Stimulated activated CD4-positive, alpha-beta T cell treated with anti-CD3 and anti-CD28 coated beads, Interleukin-1b, Interleukin-23, amount 100 ng/mL, for 48 hours (primary cell): ENCODE results near the gene C10orf95.

Experiments used
- DNase-seq: peaks from one replicate; pipeline ENCODE4 v3.0.0-alpha.2; 2020

Gene C10orf95

GRCh38 chr10:102433619-102434046, 17.7 kb downstream of the C10orf95 start:
- no peak for DNase-seq

GRCh38 chr10:102432162-102432950, 19.0 kb downstream of the C10orf95 start, which contains the start of gene CUEDC2:
CUEDC2 (minus strand) TSS chr10:102432574; CDS start chr10:102425188, 7,386 bp downstream.
- DNase-seq, result peak; percentile 97

- DNase-seq, result no peak
These were observed 19.8 kb downstream of the C10orf95 start for GRCh38 chr10:102431452-102432124.

- DNase-seq, result no peak
These were observed 21.9 kb downstream of the C10orf95 start for GRCh38 chr10:102429468-102429867.

DNA sequence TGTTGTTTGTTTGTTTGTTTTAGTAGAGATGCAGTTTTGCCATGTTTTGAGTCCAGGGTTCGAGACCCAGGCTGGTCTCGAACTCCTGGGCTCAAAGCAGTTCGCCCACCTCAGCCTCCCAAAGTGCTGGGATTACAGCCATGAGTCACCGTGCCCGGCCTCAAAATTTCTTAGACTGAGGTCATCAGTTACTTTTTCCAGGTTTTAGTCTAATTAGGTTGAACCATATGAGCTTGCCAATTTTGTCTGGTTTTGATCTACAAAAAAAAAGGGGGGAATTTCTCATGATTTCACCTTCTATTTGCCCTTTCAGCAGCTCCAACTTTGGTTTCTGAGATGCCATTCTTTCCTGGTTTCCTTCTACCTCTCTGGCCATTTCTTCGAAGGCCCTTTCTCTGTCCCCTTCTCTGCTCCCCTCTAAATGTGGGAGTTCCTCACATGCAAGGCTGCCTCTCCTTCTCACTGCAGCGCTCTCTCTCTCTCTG, 24.5 kb downstream of the C10orf95 start:
- no peak for DNase-seq

DNA sequence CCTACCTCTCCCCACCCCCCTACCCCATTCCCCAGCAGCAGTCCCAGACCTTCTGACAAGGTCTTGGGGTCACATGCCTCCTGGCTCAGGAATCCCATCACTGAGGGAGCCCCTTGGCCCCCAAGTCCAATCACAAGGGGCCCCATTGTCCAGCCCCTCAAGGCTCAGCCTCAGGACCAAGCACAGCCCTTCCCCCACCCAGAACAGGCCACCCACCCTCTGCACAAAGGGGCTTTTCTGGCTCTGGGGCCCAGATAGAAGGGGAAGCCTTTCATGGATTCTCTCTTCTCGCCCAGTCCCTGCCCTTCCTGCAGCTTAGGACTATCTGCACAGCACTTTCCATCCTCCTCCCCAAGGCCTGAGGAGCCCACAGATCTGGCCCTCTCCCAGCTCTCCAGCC, 25.9 kb downstream of the C10orf95 start:
- DNase-seq, result no peak

DNA sequence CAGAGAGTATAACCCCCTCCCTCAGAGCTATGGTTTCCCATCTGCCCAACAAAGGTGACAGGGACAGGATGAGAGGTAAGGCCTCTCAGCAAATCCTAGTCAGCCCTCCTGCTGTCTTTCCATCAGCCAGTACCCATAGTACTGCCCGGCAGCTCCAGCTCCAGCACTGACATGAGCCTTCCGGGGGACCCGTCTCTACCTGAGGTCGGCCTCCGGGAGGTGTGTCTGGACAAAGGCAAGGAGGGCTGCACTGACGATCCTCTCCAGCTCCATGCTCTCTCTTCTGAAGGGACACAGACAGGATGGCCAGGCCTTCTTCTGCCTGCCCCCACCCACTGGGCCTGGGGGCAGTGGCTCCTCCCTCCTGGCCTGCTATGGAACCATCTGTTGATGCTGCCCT, 26.4 kb downstream of the C10orf95 start:
- DNase-seq, result no peak

- no peak for DNase-seq
These were observed 27.2 kb downstream of the C10orf95 start for GRCh38 chr10:102424145-102424544.

- DNase-seq, result no peak
These were observed 27.9 kb downstream of the C10orf95 start for GRCh38 chr10:102423372-102423968.

DNA sequence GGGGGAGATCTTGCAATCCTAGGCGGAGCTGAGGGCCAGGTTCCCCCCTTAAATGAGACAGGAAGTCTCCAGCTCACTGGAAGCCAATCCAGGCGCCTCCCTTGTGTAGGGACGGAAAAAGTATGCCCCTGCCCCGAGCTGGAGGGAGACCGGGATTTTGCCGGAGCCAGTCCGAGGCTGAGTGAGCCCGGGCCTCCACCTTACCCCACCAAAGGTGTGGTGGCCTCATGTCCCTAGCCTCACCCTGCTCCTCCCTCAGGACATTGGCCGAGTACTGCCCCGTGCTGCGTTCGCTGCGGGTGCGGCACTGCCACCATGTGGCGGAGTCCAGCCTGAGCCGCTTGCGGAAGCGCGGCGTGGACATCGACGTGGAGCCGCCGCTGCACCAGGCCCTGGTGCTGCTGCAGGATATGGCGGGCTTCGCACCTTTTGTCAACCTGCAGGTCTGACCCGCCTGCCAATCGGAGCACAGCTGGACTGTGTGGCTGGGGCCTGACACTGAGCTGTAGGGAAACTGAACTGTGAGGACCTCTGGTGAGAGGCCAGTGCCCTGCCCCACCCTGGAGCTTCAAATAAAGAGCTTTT, 28.7 kb downstream of the C10orf95 start:
- DNase-seq, result peak; percentile 54

DNA sequence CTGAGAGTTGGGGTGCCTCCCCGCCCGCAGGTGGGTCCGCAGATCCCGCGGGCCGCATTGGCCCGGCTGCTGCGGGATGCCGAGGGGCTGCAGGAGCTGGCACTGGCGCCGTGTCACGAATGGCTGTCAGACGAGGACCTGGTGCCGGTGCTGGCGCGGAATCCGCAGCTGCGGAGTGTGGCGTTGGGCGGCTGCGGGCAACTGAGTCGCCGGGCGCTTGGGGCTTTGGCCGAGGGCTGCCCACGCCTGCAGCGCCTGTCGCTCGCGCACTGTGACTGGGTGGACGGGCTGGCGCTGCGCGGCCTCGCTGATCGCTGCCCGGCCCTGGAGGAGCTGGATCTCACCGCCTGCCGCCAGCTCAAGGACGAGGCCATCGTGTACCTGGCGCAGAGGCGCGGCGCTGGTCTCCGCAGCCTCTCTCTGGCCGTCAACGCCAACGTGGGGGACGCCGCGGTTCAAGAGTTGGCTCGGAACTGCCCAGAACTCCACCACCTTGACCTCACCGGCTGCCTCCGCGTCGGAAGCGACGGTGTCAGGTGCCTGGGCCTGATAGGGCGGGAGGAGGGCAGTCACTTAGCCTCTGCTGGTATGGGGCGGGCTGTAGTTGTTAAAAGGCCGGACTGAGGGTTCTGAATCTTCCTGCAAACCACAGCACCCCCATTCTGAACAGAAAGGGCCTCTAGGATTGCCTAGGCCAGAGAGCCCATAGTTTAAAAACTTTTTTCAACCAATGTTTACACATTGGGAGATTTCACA, 29.4 kb downstream of the C10orf95 start:
- no peak for DNase-seq

GRCh38 chr10:102421507-102421756, 29.9 kb downstream of the C10orf95 start:
- no peak for DNase-seq

DNA sequence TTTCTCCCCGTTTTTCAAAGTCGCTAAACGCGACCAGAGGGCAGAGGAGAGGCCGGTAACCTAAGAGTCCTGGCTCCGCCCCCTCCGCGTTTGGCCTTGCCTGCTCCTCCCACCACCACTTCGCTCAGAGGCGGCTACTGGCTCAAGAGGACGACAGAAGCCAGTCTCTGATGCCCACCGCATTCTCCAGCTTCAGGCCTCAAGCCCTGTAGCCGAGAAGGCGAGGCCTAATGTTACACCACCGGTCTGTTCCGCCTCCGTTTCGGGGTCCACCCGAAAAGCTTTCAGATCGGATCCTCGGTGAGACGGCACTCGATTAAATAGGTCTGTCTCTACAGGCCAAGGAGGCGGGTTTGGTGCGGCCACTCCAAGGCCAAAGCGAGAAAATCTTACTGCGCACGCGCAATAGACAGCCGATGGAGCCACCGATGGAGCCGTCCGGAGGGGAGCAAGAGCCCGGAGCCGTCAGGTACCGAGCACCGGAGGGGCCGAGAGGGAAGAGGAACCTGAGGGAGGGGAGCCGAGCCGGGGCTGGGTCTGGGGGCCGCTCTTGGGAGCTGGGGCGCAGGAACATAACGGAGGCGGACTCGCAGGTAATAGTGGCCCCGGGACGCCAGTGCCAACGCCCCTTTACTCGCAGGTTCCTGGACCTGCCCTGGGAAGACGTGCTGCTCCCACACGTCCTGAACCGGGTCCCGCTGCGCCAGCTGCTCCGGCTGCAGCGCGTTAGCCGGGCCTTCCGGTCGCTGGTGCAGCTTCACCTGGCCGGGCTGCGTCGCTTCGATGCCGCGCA, 30.4 kb downstream of the C10orf95 start, which contains the start of gene FBXL15:
Gene FBXL15 (plus strand): TSS at position 123 of the 793 bp plus-strand sequence. CDS start 294 bp downstream, at position 417.
- peak; percentile 98 for DNase-seq

- no peak for DNase-seq
These were observed 31.1 kb downstream of the C10orf95 start for GRCh38 chr10:102420181-102420713.

DNA sequence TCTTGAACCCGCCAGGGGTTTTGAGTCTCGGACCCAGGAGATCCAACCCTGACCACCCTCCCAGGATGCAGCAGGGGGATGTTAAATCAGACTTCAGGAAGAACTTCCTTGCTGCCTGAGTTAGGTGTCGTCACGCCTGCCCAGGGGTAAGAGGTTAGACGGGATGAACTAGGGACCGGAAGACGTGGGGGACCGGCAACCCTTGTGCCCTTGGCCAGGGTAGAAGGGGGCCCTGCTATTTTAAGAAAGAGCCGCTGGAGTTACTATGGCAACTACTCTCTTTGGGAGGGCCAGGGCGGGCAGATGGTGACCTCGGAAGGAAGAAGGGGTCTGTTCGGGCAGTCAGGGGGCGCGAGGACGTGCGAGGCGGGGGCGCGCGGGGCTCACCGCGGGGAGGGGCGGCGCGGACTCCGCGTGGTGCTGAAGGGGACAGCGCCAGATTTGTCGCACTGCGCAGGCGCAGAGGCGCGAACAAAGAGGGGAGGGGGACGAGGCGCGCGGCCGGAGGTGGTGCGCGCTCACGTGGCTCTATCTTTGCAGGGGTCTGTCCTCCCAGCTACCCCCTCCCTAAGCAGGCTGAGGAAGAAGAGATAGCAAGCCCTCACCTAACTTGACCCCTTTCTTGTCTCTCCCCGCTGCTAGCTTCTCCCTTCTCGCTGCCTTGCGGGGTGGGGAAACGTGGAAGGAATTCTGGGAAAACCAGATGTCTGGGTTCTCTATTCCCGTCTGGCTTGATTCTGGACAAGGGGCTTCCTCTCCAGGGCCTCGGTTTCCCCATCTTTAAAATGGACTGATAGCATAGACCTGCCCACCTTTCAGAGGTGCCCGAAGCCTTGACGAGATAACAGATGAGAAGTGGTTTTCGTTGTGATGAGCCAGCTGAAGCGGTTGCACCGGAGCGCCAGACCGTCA, 31.8 kb downstream of the C10orf95 start:
- DNase-seq, result peak; percentile 69

DNA sequence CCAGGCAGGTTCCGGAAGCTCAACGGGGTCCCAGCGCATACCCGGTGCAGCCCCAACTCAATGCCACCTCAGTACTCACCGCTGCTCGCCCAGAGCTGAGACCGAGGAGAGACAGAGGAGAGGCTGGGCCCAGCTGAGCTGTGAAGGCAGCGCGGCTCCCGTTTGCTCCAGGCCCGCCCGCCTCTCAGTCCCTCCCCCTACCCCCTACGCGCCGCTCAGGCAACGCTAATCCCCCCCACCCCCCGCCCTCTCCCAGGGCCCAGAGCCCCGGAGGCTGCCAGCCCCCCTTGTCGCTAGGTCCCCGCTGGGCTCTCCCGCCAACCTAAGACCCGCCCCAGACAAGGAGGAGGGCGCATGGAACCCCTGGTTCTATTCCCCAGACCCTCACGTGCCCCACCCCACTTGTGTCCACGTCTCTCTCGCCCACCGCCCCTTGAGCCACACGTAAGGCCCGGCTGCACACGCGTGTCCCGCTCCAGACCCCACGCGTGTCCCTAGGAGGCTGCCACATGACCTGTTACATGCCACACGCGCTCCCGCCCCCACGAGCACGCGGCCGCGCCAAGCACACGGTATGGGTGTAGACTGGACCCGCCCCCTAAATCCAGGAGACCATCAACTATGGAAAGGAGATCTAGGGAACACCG, 32.6 kb downstream of the C10orf95 start, which contains the start of gene PSD:
Gene PSD (minus strand): TSS at position 164 of the 647 bp plus-strand sequence. CDS start 1,747 bp downstream, outside the sequence.
- no peak for DNase-seq

GRCh38 chr10:102416695-102417094, 34.6 kb downstream of the C10orf95 start:
- DNase-seq, result no peak

DNA sequence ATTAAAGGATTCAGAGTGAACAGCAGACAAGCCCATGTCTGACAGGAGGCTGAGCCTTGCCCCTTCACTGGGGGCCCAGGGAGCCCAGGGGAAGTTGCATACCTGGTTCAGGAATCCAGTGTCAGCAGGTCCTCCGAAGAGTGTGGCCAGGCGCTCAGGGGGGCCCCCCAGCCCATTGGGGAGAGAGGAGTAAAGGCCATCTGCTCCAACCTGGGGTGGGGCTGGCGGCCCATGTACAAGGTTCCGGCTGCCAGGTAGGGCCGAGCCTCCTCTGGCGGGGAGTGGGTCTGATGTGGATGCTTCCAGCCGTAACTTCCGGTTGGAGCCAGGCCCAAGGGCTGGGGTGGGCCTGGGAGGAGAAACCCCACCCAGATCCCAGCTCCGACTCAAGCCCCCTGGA, 35.1 kb downstream of the C10orf95 start:
- DNase-seq, result no peak

- DNase-seq, result no peak
These were observed 36.6 kb downstream of the C10orf95 start for GRCh38 chr10:102414749-102415148.
